GM12878 (cell line): ENCODE results near the gene ARHGEF10L. TPM values are rescaled to one million over a fixed set of nuclear protein-coding genes. Genes with fewer than 3 reads are reported as not detected.

Experiments used
- ATAC-seq: fragments of 200-7000 bp; cut with Tn5 transposase; 3 replicates; pipeline ENCODE4 v1.9.1; 2020; ENCODE audit warnings: mild to moderate bottlenecking, moderate library complexity
- BruUV-seq: library from RNA; stranded (reverse); fragments of 400-500 nt; replicated peaks from 2 replicates; lab custom pipeline; 2021; lab: Mats Ljungman, UMichigan
- CTCF ChIA-PET: fragments of 300-600 bp; sonication (Branson Sonifier 250); formaldehyde crosslinking; extraction: SDS; loops from one replicate; lab custom pipeline; 2021; ENCODE audit warnings: inconsistent platforms; lab: Yijun Ruan, JAX
- POLR2A ChIA-PET: fragments of 350-600 bp; formaldehyde crosslinking; extraction: SDS; loops from one replicate; lab custom pipeline; 2021; ENCODE audit warnings: inconsistent platforms; lab: Charles Lee
- RAD21 ChIA-PET: fragments of 300-600 bp; sonication (Branson Sonifier 250); formaldehyde crosslinking; loops from one replicate; lab custom pipeline; 2023; ENCODE audit warnings: antibody characterized with exemption; ENCODE audit not compliant: unreplicated experiment; lab: Charles Lee
- SMC1A ChIA-PET: fragments of 300-600 bp; sonication (Branson Sonifier 250); formaldehyde crosslinking; loops from one replicate; lab custom pipeline; 2023; ENCODE audit not compliant: unreplicated experiment, uncharacterized antibody; lab: Charles Lee
- DNase-seq: peaks from one replicate; pipeline ENCODE4 v3.0.0-alpha.2; 2011; ENCODE audit warnings: low read depth, low spot score
- FAIRE-seq: peaks from 3 replicates; lab custom pipeline; 2011; peaks lifted over from hg19 to GRCh38; lab: Jason Lieb, UNC
- H2AFZ ChIP-seq: 2 replicates; pipeline ENCODE4 v1.6.0; 2011; ENCODE audit warnings: low read depth, low read length, control low read depth; ENCODE audit not compliant: control insufficient read depth
- H3K27ac ChIP-seq: 2 replicates; pipeline ENCODE4 v1.5.1; 2011; ENCODE audit warnings: control low read depth; ENCODE audit not compliant: control insufficient read depth, insufficient read depth
- H3K27me3 ChIP-seq, 2 experiments: replicated peaks in 1 of 2; 2 replicates each; pipeline versions ENCODE4 v1.6.0 to v1.6.1; 2011; ENCODE audit warnings: low read length in 1 of 2; ENCODE audit not compliant: control insufficient read depth in 2 of 2, insufficient read depth in 2 of 2
- H3K36me3 ChIP-seq, 2 experiments: 2 replicates each; pipeline ENCODE4 v1.5.1; 2011; ENCODE audit warnings: low read length in 1 of 2; ENCODE audit not compliant: control insufficient read depth in 2 of 2, insufficient read depth in 2 of 2
- H3K4me1 ChIP-seq: 2 replicates; pipeline ENCODE4 v1.6.1; 2011; ENCODE audit warnings: mild to moderate bottlenecking, low read length, moderate library complexity, mixed read lengths; ENCODE audit not compliant: control insufficient read depth, insufficient read depth
- H3K4me2 ChIP-seq: 2 replicates; pipeline ENCODE4 v1.6.0; 2011; ENCODE audit warnings: control low read depth; ENCODE audit not compliant: control insufficient read depth, insufficient read depth
- H3K4me3 ChIP-seq: fragments of 200-600 bp; sonication (generic); 2 replicates; pipeline ENCODE4 v1.5.1; 2016
- H3K79me2 ChIP-seq: 2 replicates; pipeline ENCODE4 v1.6.0; 2011; ENCODE audit warnings: low read length; ENCODE audit not compliant: control insufficient read depth, insufficient read depth
- H3K9ac ChIP-seq: 2 replicates; pipeline ENCODE4 v1.8.0; 2011; ENCODE audit warnings: low read length, control low read depth, mixed read lengths; ENCODE audit not compliant: control insufficient read depth, insufficient read depth
- H3K9me3 ChIP-seq: replicated peaks from 3 replicates; pipeline ENCODE4 v1.5.1; 2011; ENCODE audit warnings: mild to moderate bottlenecking, low read length; ENCODE audit not compliant: control insufficient read depth, insufficient read depth
- H4K20me1 ChIP-seq: 2 replicates; pipeline ENCODE4 v1.6.0; 2011; ENCODE audit not compliant: control insufficient read depth, insufficient read depth
- CREB1 ChIP-seq: IDR thresholded peaks from 2 replicates; pipeline ENCODE4 v1.6.1; 2012; ENCODE audit warnings: low read depth, mild to moderate bottlenecking, inconsistent platforms
- CUX1 ChIP-seq: IDR thresholded peaks from 2 replicates; pipeline ENCODE4 v1.6.1; 2012; ENCODE audit warnings: improper control_type of control experiment, low read depth, low read length; ENCODE audit not compliant: insufficient replicate concordance
- EGR1 ChIP-seq, 2 experiments: IDR thresholded peaks; 1 replicate in 1 of 2; 2 replicates in 1 of 2; pipeline ENCODE4 v1.6.1; 2011 to 2012; ENCODE audit warnings: low read depth in 2 of 2, low read length in 2 of 2, borderline replicate concordance in 1 of 2, mild to moderate bottlenecking in 1 of 2, moderate library complexity in 1 of 2
- ESRRA ChIP-seq: IDR thresholded peaks from 2 replicates; pipeline ENCODE4 v1.6.1; 2012; ENCODE audit warnings: mild to moderate bottlenecking, low read length, improper control_type of control experiment
- ETV6 ChIP-seq, 2 experiments: fragments of 450-650 bp in 1 of 2; IDR thresholded peaks in 1 of 2; conservative IDR thresholded peaks in 1 of 2; 2 replicates each; pipeline ENCODE4 v1.6.1; 2014; ENCODE audit warnings: antibody characterized with exemption in 1 of 2, borderline replicate concordance in 1 of 2, low read depth in 1 of 2, mild to moderate bottlenecking in 1 of 2, moderate library complexity in 1 of 2
- KAT2A ChIP-seq: conservative IDR thresholded peaks from 2 replicates; pipeline ENCODE4 v1.6.1; 2011; ENCODE audit warnings: low read depth, low read length; ENCODE audit not compliant: control insufficient read depth
- KLF5 ChIP-seq: fragments of 450-650 bp; IDR thresholded peaks from 2 replicates; pipeline ENCODE4 v1.6.1; 2014; ENCODE audit warnings: mild to moderate bottlenecking; ENCODE audit not compliant: partially characterized antibody
- MYC ChIP-seq: IDR thresholded peaks from 2 replicates; pipeline ENCODE4 v1.6.1; 2011; ENCODE audit warnings: mild to moderate bottlenecking, low read length, moderate library complexity, inconsistent platforms; ENCODE audit not compliant: insufficient read depth, insufficient replicate concordance, insufficient read length, severe bottlenecking
- NFIC ChIP-seq: IDR thresholded peaks from 2 replicates; pipeline ENCODE4 v1.6.1; 2012; ENCODE audit warnings: low read depth, mild to moderate bottlenecking, inconsistent platforms, low read length, moderate library complexity
- NFXL1 ChIP-seq: fragments of 450-650 bp; IDR thresholded peaks from 2 replicates; pipeline ENCODE4 v1.6.1; 2017; ENCODE audit warnings: antibody characterized with exemption, mild to moderate bottlenecking, borderline replicate concordance
- RFX5 ChIP-seq: IDR thresholded peaks from 2 replicates; pipeline ENCODE4 v1.6.1; 2011; ENCODE audit warnings: low read depth, low read length, improper control_type of control experiment
- SMAD5 ChIP-seq: IDR thresholded peaks from 2 replicates; pipeline ENCODE4 v1.6.1; 2016; ENCODE audit warnings: antibody characterized with exemption, low read depth
- SMC3 ChIP-seq: IDR thresholded peaks from 2 replicates; pipeline ENCODE4 v1.6.1; 2011; ENCODE audit warnings: low read length, improper control_type of control experiment, borderline replicate concordance
- ZNF207 ChIP-seq: fragments of 450-650 bp; IDR thresholded peaks from 2 replicates; pipeline ENCODE4 v1.6.1; 2014; ENCODE audit warnings: antibody characterized with exemption, mild to moderate bottlenecking, borderline replicate concordance
- ZNF24 ChIP-seq: fragments of 450-650 bp; IDR thresholded peaks from 2 replicates; pipeline ENCODE4 v1.6.1; 2017; ENCODE audit warnings: antibody characterized with exemption, mild to moderate bottlenecking
- ZZZ3 ChIP-seq: IDR thresholded peaks from 2 replicates; pipeline ENCODE4 v1.6.1; 2011; ENCODE audit warnings: low read depth; ENCODE audit not compliant: control insufficient read depth, insufficient read length
- whole genome bisulfite sequencing: methylation state at CpG from one replicate; pipeline ENCODE4 v1.1.6; 2016; ENCODE audit warnings: low lambda C conversion rate; ENCODE audit not compliant: insufficient replicate concordance, insufficient coverage; ENCODE audit errors: missing lambda C conversion rate; 5-methylcytosine and 5-hydroxymethylcytosine counted together
- in situ Hi-C: fragments of 300-500 bp; cut with MboI; formaldehyde crosslinking; loops from 9 replicates; pipeline ENCODE4 v1.14.3; 2018; ENCODE audit warnings: mixed read lengths
- intact Hi-C: fragments of 100-400 bp; cut with micrococcal nuclease; formaldehyde crosslinking; loops from one replicate; pipeline ENCODE4 v1.14.2; 2022; ENCODE audit not compliant: unreplicated experiment
- polyA plus RNA-seq, 11 experiments: library from polyadenylated mRNA; depleted of rRNA in 4 of 11; unstranded in 6 of 11; stranded (reverse) in 5 of 11; fragments of >200 nt; fragmentation: Nextera tagmentation in 4 of 11; fragmentation: Illumina TruSeq in 1 of 11; extraction: Ambion mirVana in 4 of 11; extraction: Trizol in 1 of 11; gene quantifications; 1 replicate in 1 of 11; 2 replicates in 10 of 11; pipeline versions ENCODE4 v1.2.1 to v1.2.3, GENCODE V29; 2011 to 2016; ENCODE audit warnings: inconsistent platforms in 2 of 11, missing spikeins in 2 of 11, low read depth in 1 of 11
- total RNA-seq, 4 experiments: library from RNA; depleted of rRNA in 3 of 4; stranded (reverse); fragments of >200 nt in 3 of 4; fragmentation: Illumina TruSeq in 1 of 4; extraction: Trizol in 1 of 4; gene quantifications; 2 replicates each; pipeline versions ENCODE4 v1.2.1 to v1.2.3, GENCODE V29; 2013 to 2021
- TF ChIP-seq, protein P1 (sequence below): IDR thresholded peaks from 2 replicates; pipeline ENCODE4 v1.6.1; 2011; ENCODE audit warnings: mild to moderate bottlenecking, low read depth, low read length, moderate library complexity; ENCODE audit not compliant: insufficient replicate concordance

Gene ARHGEF10L
- total and polyA plus RNA-seq, 10 of the 15 experiments (the other 5 are each of a cell fraction or from before 2014, with no cell fraction given) = 0.05 to 0.94 (median 0.28) TPM; not detected in 2

DNA sequence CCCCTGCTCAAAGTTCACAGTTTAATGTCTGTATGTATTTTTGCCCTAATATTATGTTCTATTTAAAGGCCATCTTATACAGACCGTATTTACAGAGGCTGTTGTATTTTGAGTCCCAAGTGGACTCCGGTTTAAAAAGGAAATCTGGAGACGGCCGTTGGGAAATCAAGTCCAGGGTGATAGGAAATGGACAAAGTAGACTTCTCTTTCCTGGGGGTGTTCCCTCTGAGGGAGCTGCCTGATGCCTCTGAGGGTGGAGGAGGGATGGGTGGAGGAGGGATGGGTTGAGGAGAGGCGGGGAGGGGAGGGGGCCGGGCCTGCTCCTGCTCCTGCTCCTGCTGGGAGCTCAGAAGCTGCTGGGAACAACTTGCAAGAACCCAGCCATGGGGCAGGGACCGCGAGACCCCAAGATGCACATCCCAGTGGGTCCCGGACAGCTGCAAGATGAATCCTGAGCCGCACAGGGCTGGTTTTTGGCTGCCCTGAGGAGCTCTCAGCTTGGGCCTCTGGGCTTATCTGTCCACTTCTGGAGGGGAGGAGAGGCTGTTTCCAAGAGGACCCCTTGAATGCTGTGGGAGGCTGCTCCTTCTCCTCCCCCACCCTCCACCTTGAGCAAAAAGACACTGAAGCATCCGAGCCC is 203.6 kb downstream of the ARHGEF10L start (continued):
- TF ChIP-seq CUX1 = no peak
- no peak for TF ChIP-seq RFX5
- no peak for TF ChIP-seq EGR1 (IDR thresholded peaks at IDR 0.05; ENCODE audit: borderline replicate concordance in 1 of 2, low read depth in 2 of 2, low read length in 2 of 2)
- no peak for TF ChIP-seq MYC
- TF ChIP-seq, all 136 proteins: peak for 0

DNA sequence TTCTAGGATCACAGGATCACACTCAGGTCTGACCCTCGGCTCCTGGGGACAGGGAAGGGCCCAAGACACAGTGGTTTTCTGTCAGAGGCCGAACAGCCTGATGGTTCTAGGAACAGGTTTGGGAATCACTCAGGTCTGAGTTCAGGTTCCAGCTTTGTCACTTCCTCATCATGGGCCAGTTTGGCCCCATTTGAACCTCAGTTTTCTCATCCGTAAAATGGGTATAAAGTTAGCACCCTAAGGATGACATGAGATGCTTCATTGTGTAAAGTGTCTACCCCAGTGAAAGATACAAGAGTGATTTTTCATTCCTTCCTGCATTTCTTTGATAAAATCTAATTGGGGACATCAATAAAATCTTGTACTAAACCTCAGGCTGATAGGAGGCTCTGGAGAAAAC is 204.4 kb downstream of the ARHGEF10L start:
- ChIA-PET RAD21 (no interaction called here), SMC1A (no interaction called here), CTCF (interaction anchor here (2.2 kb wide), 1 partner anchor 83 kb away, joined by 12 read pairs; no protein-coding TSS in a partner anchor), POLR2A (no interaction called here)
- no peaks in the 10 kb centered on the region for H3K4me1 ChIP-seq
- H3K79me2 ChIP-seq = no peaks in the 10 kb centered on the region
- BruUV-seq = no TSS peak
- H2AFZ ChIP-seq = no peak overlapping the region
- H3K27me3 ChIP-seq = no peaks in the 10 kb centered on the region; a peak in 3 of 4 replicates
- no peak overlapping the region for H3K27ac ChIP-seq
- intact Hi-C loops = no loop called here
- H3K9me3 ChIP-seq = no peaks in the 10 kb centered on the region
- no peaks in the 10 kb centered on the region for H3K36me3 ChIP-seq
- ATAC-seq (no peak), FAIRE-seq (no peak), DNase-seq (no peak)
- in situ Hi-C loops = no loop called here
- no peak overlapping the region for H3K4me3 ChIP-seq
- no peak overlapping the region for H3K9ac ChIP-seq
- WGBS = 25% methylated on average over 3 of the region's 3 CpGs
- no peak overlapping the region for H3K4me2 ChIP-seq
- no peaks in the 10 kb centered on the region for H4K20me1 ChIP-seq
- TF ChIP-seq, protein P1, sequence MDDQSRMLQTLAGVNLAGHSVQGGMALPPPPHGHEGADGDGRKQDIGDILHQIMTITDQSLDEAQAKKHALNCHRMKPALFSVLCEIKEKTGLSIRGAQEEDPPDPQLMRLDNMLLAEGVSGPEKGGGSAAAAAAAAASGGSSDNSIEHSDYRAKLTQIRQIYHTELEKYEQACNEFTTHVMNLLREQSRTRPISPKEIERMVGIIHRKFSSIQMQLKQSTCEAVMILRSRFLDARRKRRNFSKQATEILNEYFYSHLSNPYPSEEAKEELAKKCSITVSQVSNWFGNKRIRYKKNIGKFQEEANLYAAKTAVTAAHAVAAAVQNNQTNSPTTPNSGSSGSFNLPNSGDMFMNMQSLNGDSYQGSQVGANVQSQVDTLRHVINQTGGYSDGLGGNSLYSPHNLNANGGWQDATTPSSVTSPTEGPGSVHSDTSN = no peak
- no peak for TF ChIP-seq SMAD5
- no peak for TF ChIP-seq KLF5
- no peak for TF ChIP-seq ESRRA
- TF ChIP-seq NFXL1 = no peak
- no peak for TF ChIP-seq CREB1
- no peak for TF ChIP-seq KAT2A
- no peak for TF ChIP-seq ETV6 (conservative IDR thresholded peaks at IDR 0.05 in 1 of 2, IDR thresholded peaks at IDR 0.05 in 1 of 2; ENCODE audit: borderline replicate concordance in 1 of 2, low read depth in 1 of 2)
- TF ChIP-seq ZNF24 = no peak
- no peak for TF ChIP-seq ZNF207
- no peak for TF ChIP-seq ZZZ3
- TF ChIP-seq SMC3 = no peak
- no peak for TF ChIP-seq NFIC
